Aorta (tissue), 5 donors: Measurements from ENCODE around the gene SAPCD1. TPM values are rescaled to one million over a fixed set of nuclear protein-coding genes. Genes with fewer than 3 reads are reported as not detected.

ENCODE experiments used
- ATAC-seq: fragments of 200-7000 bp; cut with Tn5 transposase; one replicate; pipeline ENCODE4 v1.9.1; 2022; ENCODE audit warnings: moderate library complexity; ENCODE audit not compliant: low FRiP score
- DNase-seq, 2 donors: peaks; one replicate each; pipeline ENCODE4 v3.0.0-alpha.2; 2020
- H3K27ac ChIP-seq, 2 donors: one replicate each; pipeline ENCODE4 v1.5.1; 2013; ENCODE audit warnings: low read length in 2 of 2, mild to moderate bottlenecking in 2 of 2, moderate library complexity in 2 of 2, control low read depth in 1 of 2, inconsistent platforms in 1 of 2, low read depth in 1 of 2
- H3K27me3 ChIP-seq, 2 donors: one replicate each; pipeline ENCODE4 v1.6.1; 2013; ENCODE audit warnings: control low read depth in 1 of 2, low read length in 1 of 2, mild to moderate bottlenecking in 1 of 2, moderate library complexity in 1 of 2; ENCODE audit not compliant: insufficient read depth in 2 of 2, control insufficient read depth in 1 of 2
- H3K36me3 ChIP-seq, 2 donors: one replicate each; pipeline ENCODE4 v1.6.1; 2013; ENCODE audit warnings: control low read depth in 1 of 2, low read length in 1 of 2, mild to moderate bottlenecking in 1 of 2; ENCODE audit not compliant: insufficient read depth in 2 of 2, control insufficient read depth in 1 of 2
- H3K4me1 ChIP-seq, 2 donors: one replicate each; pipeline ENCODE4 v1.6.1; 2013; ENCODE audit warnings: low read length in 2 of 2, control low read depth in 1 of 2, mild to moderate bottlenecking in 1 of 2, moderate library complexity in 1 of 2; ENCODE audit not compliant: insufficient read depth in 2 of 2, control insufficient read depth in 1 of 2
- H3K4me3 ChIP-seq, 2 donors: one replicate each; pipeline ENCODE4 v1.5.1; 2013; ENCODE audit warnings: low read length in 2 of 2, control low read depth in 1 of 2, mild to moderate bottlenecking in 1 of 2
- H3K9me3 ChIP-seq: one replicate; pipeline ENCODE4 v1.6.1; 2013; ENCODE audit warnings: mild to moderate bottlenecking, low read length; ENCODE audit not compliant: control insufficient read depth
- WGBS, 2 donors: extraction: QIAGEN DNeasy Blood & Tissue Kit; methylation state at CpG; one replicate each; pipeline ENCODE4 v1.1.7; 2013; 5-methylcytosine and 5-hydroxymethylcytosine counted together
- intact Hi-C, 2 donors: fragments of 100-400 bp; cut with DNase I; formaldehyde crosslinking; loops; one replicate each; pipeline versions ENCODE4 v1.14.2 to v1.15.0; 2022
- polyA plus RNA-seq, 2 donors: library from polyadenylated mRNA; stranded (reverse); fragments of 200-250 nt; gene quantifications; one replicate each; pipeline ENCODE4 v1.2.3, GENCODE V29; 2013
- total RNA-seq, 2 donors: library from RNA; stranded (reverse); fragmentation: NEBNext Ultra II Directional; extraction: Animal tissue kit (Norgen Biotek cat#: 25700); gene quantifications; one replicate each; pipeline ENCODE4 v1.2.1, GENCODE V29; 2021
- donor health status: healthy with polysubstance abuse.
- donor health status: Bipolar disorder and iron deficiency.
- donor health status: DM: no; HTN: no; CAD: no.
- donor health status: DM: no; HTN: no; CAD: no.
- donor health status: DM: yes; HTN: yes; CAD: no.

The SAPCD1 gene
- total and polyA plus RNA-seq, 4 donors = 0.68 to 3.2 (median 2.9) TPM; not detected in 1

GRCh38 chr6:31777667-31778050 is 15.2 kb downstream of the SAPCD1 start:
- intact Hi-C loops = no loop called here
- Histone ChIP-seq H3K27me3 (no peaks in the 10 kb centered on the region), H3K27ac (no peak overlapping the region), H3K4me3 (no peak overlapping the region), H3K4me1 (no peaks in the 10 kb centered on the region), H3K36me3 (peaks cover 0 to 2% of the 10 kb centered on the region in 2 donors), H3K9me3 (no peaks in the 10 kb centered on the region)
- ATAC-seq (no peak), DNase-seq (no peak)
- WGBS, 2 donors = 89 to 94% methylated on average over 5 of the region's 5 CpGs

GRCh38 chr6:31778193-31778592 is 15.7 kb downstream of the SAPCD1 start:
- ATAC-seq (no peak), DNase-seq (no peak)
- H3K4me1 ChIP-seq = no peaks in the 10 kb centered on the region
- intact Hi-C loops = no loop called here
- H3K27ac ChIP-seq = no peak overlapping the region
- H3K36me3 ChIP-seq = peaks cover 0 to 2% of the 10 kb centered on the region in 2 donors
- WGBS, 2 donors = 95 to 96% methylated on average over 5 of the region's 5 CpGs
- H3K27me3 ChIP-seq = no peaks in the 10 kb centered on the region
- no peaks in the 10 kb centered on the region for H3K9me3 ChIP-seq
- no peak overlapping the region for H3K4me3 ChIP-seq

GRCh38 chr6:31778999-31779885 is 16.8 kb downstream of the SAPCD1 start:
- no peak for DNase-seq
- intact Hi-C loops = no loop called here
- Histone ChIP-seq H3K27me3 (no peaks in the 10 kb centered on the region), H3K4me3 (no peak overlapping the region), H3K36me3 (peaks cover 0 to 5% of the 10 kb centered on the region in 2 donors), H3K9me3 (no peaks in the 10 kb centered on the region), H3K4me1 (no peaks in the 10 kb centered on the region), H3K27ac (no peak overlapping the region)
- 92 to 93% methylated on average over 39 to 43 of the region's 43 CpGs for WGBS, 2 donors
- no peak for ATAC-seq

DNA sequence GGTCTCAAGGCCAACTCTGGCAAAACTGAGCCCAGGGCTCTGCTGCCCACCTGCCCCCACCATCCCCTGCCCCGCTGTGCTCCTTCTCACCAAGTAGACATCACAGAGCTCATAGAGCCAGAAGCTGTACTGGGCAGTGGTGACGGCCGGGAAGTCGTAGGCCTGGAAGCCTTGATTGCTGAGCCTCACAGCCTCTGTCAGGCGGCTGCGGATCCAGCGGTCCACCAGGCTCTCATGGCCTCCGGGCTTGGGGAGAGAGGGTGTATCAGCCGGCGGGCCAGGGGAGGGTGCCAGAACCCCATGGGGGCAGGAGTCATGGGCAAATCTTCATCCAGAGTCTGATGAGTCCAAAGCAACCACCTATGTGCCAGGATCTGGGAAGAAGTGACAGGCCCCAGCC is 17.5 kb downstream of the SAPCD1 start:
- 89 to 93% methylated on average over 10 of the region's 10 CpGs for WGBS, 2 donors
- ATAC-seq = no peak
- H3K36me3 ChIP-seq = peaks cover 0 to 5% of the 10 kb centered on the region in 2 donors

GRCh38 chr6:31780507-31781243 is 18.2 kb downstream of the SAPCD1 start:
- intact Hi-C loops = no loop called here
- DNase-seq = no peak
- 88% methylated on average over 20 of the region's 20 CpGs for WGBS, 2 donors
- Histone ChIP-seq H3K36me3 (peaks cover 0 to 5% of the 10 kb centered on the region in 2 donors), H3K4me3 (no peak overlapping the region), H3K27ac (no peak overlapping the region), H3K4me1 (no peaks in the 10 kb centered on the region), H3K9me3 (no peaks in the 10 kb centered on the region), H3K27me3 (no peaks in the 10 kb centered on the region)
- no peak for ATAC-seq

More for the DNA sequence above, 17.5 kb downstream of the SAPCD1 start:
- Histone ChIP-seq H3K27ac (no peak overlapping the region), H3K27me3 (no peaks in the 10 kb centered on the region), H3K9me3 (no peaks in the 10 kb centered on the region), H3K4me3 (no peak overlapping the region), H3K4me1 (no peaks in the 10 kb centered on the region)
- no peak for DNase-seq
- intact Hi-C loops = no loop called here

DNA sequence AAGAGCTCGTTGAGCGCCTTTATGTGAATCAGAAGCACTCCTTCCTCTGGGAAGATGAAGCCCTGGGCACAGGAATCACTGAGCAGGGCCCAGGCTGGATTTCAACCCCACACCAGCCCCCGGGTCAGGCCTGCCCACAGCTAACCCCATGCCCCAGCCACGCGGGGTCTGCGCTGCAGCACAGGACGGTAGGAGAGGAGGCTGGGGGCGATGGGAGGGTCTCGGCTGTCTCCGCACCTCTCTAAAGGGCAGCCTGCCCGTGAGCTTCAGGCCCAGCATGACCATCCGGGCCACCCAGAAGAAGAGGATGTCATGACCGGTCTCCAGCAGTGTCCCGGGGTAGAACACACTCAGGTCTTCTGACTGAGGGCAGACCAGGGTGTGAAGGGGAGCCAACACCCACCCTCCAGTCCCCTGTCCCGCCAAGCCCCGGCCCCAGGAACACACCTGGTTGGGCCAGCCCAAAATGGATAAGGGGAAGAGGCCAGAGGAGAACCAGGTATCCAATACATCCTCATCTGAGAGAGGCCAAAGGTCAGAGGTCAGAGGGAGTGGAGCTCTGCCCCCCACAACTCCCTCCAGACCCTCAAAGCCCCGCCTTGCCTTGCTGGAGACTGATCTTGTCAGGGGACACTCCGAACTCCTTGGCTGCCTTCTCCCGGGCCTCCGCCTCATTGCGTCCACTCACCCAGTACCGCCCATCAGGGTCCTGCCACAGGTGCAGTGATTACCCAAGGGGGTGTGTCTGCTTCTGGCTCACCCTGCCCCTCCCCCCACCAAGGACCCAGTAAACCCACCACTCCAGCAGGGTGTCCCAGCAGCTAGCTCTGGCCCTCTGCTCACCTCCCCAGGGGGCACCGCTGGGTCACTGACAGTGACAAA is 19.0 kb downstream of the SAPCD1 start:
- H3K9me3 ChIP-seq = no peaks in the 10 kb centered on the region
- peaks cover 0 to 5% of the 10 kb centered on the region in 2 donors for H3K36me3 ChIP-seq
- 94 to 95% methylated on average over 23 of the region's 23 CpGs for WGBS, 2 donors
- no peak overlapping the region for H3K27ac ChIP-seq
- no peaks in the 10 kb centered on the region for H3K4me1 ChIP-seq
- H3K4me3 ChIP-seq = no peak overlapping the region
- intact Hi-C loops = no loop called here
- DNase-seq (no peak), ATAC-seq (no peak)
- H3K27me3 ChIP-seq = no peaks in the 10 kb centered on the region

GRCh38 chr6:31782126-31782855 is 19.8 kb downstream of the SAPCD1 start:
- 91 to 94% methylated on average over 31 to 32 of the region's 32 CpGs for WGBS, 2 donors
- Histone ChIP-seq H3K36me3 (peaks cover 0 to 5% of the 10 kb centered on the region in 2 donors), H3K9me3 (no peaks in the 10 kb centered on the region), H3K4me3 (no peak overlapping the region), H3K27ac (no peak overlapping the region), H3K27me3 (no peaks in the 10 kb centered on the region), H3K4me1 (no peaks in the 10 kb centered on the region)
- DNase-seq (no peak), ATAC-seq (no peak)
- intact Hi-C loops = no loop called here
